Fibroblast of lung (primary cell): ENCODE results near the gene UTS2R. TPM values are rescaled to one million over a fixed set of nuclear protein-coding genes. Genes with fewer than 3 reads are reported as not detected.

Experiments used
- DNase-seq, 2 donors: peaks; one replicate each; pipeline versions ENCODE4 v3.0.0 to v3.0.0-alpha.2; 2010; ENCODE audit warnings: low read depth in 2 of 2
- H2AFZ ChIP-seq: 2 replicates; pipeline ENCODE4 v1.5.1; 2012; ENCODE audit warnings: low read length, control low read depth, inconsistent platforms
- H3K27ac ChIP-seq: 2 replicates; pipeline ENCODE4 v1.5.1; 2011; ENCODE audit warnings: low read length, control low read depth; ENCODE audit not compliant: insufficient read depth
- H3K27me3 ChIP-seq: 2 replicates; pipeline ENCODE4 v1.5.1; 2011; ENCODE audit warnings: mild to moderate bottlenecking, low read length; ENCODE audit not compliant: control insufficient read depth, insufficient read depth
- H3K36me3 ChIP-seq: 2 replicates; pipeline ENCODE4 v1.5.1; 2011; ENCODE audit warnings: low read length; ENCODE audit not compliant: control insufficient read depth, insufficient read depth
- H3K4me1 ChIP-seq: 2 replicates; pipeline ENCODE4 v1.5.1; 2011; ENCODE audit warnings: low read length; ENCODE audit not compliant: control insufficient read depth, insufficient read depth; ENCODE audit errors: extremely low read depth
- H3K4me2 ChIP-seq: 2 replicates; pipeline ENCODE4 v1.5.1; 2011; ENCODE audit warnings: low read length, control low read depth; ENCODE audit not compliant: insufficient read depth; ENCODE audit errors: extremely low read depth
- H3K4me3 ChIP-seq, 4 experiments: fragments of 200-600 bp in 1 of 4; sonication (generic) in 1 of 4; replicated peaks in 1 of 4; 2 replicates each; pipeline ENCODE4 v1.5.1; 2011 to 2016; ENCODE audit warnings: low read length in 4 of 4, low read depth in 3 of 4, mild to moderate bottlenecking in 3 of 4, control low read depth in 2 of 4, inconsistent platforms in 1 of 4, mixed read lengths in 1 of 4; ENCODE audit not compliant: insufficient read depth in 1 of 4; ENCODE audit errors: control extremely low read depth in 1 of 4
- H3K79me2 ChIP-seq: 2 replicates; pipeline ENCODE4 v1.5.1; 2012; ENCODE audit warnings: mild to moderate bottlenecking, low read length, inconsistent platforms; ENCODE audit not compliant: control insufficient read depth, insufficient read depth
- H3K9ac ChIP-seq: 2 replicates; pipeline ENCODE4 v1.5.1; 2011; ENCODE audit warnings: mild to moderate bottlenecking, low read length, control low read depth; ENCODE audit not compliant: insufficient read depth
- H3K9me3 ChIP-seq: 2 replicates; pipeline ENCODE4 v1.5.1; 2012; ENCODE audit warnings: low read depth, low read length; ENCODE audit not compliant: control insufficient read depth, insufficient read depth
- H4K20me1 ChIP-seq: 2 replicates; pipeline ENCODE4 v1.5.1; 2011; ENCODE audit warnings: low read length; ENCODE audit not compliant: control insufficient read depth, insufficient read depth; ENCODE audit errors: extremely low read depth
- CTCF ChIP-seq, 2 donors: IDR thresholded peaks in 1 of 2; conservative IDR thresholded peaks in 1 of 2; 1 replicate in 1 of 2; 2 replicates in 1 of 2; pipeline ENCODE4 v1.5.1; 2011 to 2012; ENCODE audit warnings: low read length in 2 of 2, control low read depth in 1 of 2, inconsistent platforms in 1 of 2, low read depth in 1 of 2, mild to moderate bottlenecking in 1 of 2
- EZH2 ChIP-seq: IDR thresholded peaks from 2 replicates; pipeline ENCODE4 v1.5.1; 2012; ENCODE audit warnings: low read length, control low read depth, mild to moderate bottlenecking; ENCODE audit errors: missing control alignments
- polyA plus RNA-seq, 2 donors: library from polyadenylated mRNA; depleted of rRNA in 1 of 2; stranded (reverse) in 1 of 2; unstranded in 1 of 2; fragments of >200 nt; gene quantifications; 2 replicates each; pipeline ENCODE4 v1.2.1, GENCODE V29; 2011 to 2012; ENCODE audit warnings: missing spikeins in 1 of 2
- total RNA-seq: library from RNA; depleted of rRNA; stranded (reverse); fragments of >200 nt; gene quantifications from 2 replicates; pipeline ENCODE4 v1.2.1, GENCODE V29; 2014

Gene UTS2R
- total and polyA plus RNA-seq, 2 donors (not counting 1 experiment from before 2014, with no cell fraction given), result not detected

DNA sequence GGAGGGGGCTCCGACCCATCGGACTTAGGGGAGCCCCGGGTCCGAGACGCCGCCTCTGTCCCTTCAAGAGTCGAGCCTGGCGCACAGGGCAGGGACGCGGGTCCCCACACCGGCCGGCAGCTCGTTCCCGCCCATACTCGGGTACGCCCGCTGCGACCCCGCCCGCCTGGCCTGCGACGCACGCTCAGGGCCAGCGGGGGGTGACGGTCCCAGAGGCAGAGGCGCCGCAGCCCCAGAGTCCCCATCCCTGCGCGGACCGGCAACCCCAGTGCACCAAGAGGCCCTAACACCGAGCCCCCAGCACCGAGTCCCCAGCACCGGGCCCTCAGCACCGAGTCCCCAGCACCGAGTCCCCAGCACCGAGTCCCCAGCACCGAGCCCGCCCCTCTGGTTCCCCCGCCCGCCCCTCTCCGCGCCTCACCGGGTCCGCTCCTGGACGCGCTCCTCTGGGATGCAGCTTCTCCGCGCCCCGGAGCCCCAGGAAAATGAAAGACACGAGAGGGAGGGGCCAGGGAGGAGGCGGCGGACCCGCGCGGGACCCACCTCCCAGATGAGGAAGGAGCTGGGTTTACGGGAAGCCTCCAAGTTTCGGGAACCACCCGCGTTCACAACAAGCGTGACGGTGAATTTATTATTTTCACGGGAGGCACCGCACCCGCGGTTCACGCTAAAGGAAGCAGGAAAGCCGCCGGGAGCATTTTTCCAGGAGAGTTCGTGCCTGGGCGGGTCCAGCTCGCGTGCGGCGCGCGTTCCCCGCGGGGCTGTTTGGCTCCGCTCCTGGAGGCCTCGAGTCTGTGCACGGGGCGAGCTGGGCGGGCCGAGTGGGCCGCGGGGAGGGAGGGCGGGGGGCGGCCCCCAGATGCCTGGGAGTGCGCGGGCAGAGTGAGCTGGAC lies 38.0 kb upstream of the UTS2R start, which contains the start of gene SECTM1:
TSS of gene SECTM1 (minus strand) at position 488 of the 893 bp plus-strand sequence. CDS start 6,526 bp downstream, outside the sequence.
- Histone ChIP-seq H3K4me2 (peak within 1 kb of the TSS; percentile 98), H3K27me3 (no peaks in the 10 kb centered on the region), H3K9ac (peak within 1 kb of the TSS; percentile 59), H3K79me2 (no peaks in the 10 kb centered on the region), H3K9me3 (no peaks in the 10 kb centered on the region), H4K20me1 (no peaks in the 10 kb centered on the region), H3K36me3 (no peaks in the 10 kb centered on the region), H3K27ac (peak within 1 kb of the TSS; percentile 39), H2AFZ (peak within 1 kb of the TSS; percentile 61), H3K4me3 (peak within 1 kb of the TSS; percentile 49 to 67 (median 58)), H3K4me1 (peaks cover 22% of the 10 kb centered on the region)
- DNase-seq, result peak in 1 of 2 donors; percentile 21
- TF ChIP-seq CTCF (conservative IDR thresholded peaks at IDR 0.05 in 1 of 2, IDR thresholded peaks at IDR 0.05 in 1 of 2; ENCODE audit: low read depth in 1 of 2, low read length in 2 of 2), result no peak
- TF ChIP-seq EZH2, result no peak

GRCh38 chr17:82334204-82334621 lies 37.4 kb upstream of the UTS2R start:
- Histone ChIP-seq H2AFZ (no peak overlapping the region), H3K4me3 (peak overlapping the region in 1 of 4 experiments; percentile 67), H3K27ac (peak overlapping the region; percentile 32), H3K9ac (peak overlapping the region; percentile 23), H3K79me2 (no peaks in the 10 kb centered on the region), H3K4me2 (peak overlapping the region; percentile 98), H3K36me3 (no peaks in the 10 kb centered on the region), H3K27me3 (no peaks in the 10 kb centered on the region), H3K4me1 (peaks cover 26% of the 10 kb centered on the region), H3K9me3 (no peaks in the 10 kb centered on the region), H4K20me1 (no peaks in the 10 kb centered on the region)
- no peak for DNase-seq
- TF ChIP-seq CTCF (conservative IDR thresholded peaks at IDR 0.05 in 1 of 2, IDR thresholded peaks at IDR 0.05 in 1 of 2; ENCODE audit: low read depth in 1 of 2, low read length in 2 of 2) (no peak), EZH2 (no peak)

- H3K4me1 ChIP-seq, result peaks cover 29% of the 10 kb centered on the region
- H3K27ac ChIP-seq, result no peak overlapping the region
- no peaks in the 10 kb centered on the region for H4K20me1 ChIP-seq
- no peaks in the 10 kb centered on the region for H3K79me2 ChIP-seq
- no peaks in the 10 kb centered on the region for H3K9me3 ChIP-seq
- H2AFZ ChIP-seq, result peak overlapping the region; percentile 30
- no peaks in the 10 kb centered on the region for H3K36me3 ChIP-seq
- TF ChIP-seq EZH2, result no peak
- no peak for TF ChIP-seq CTCF (conservative IDR thresholded peaks at IDR 0.05 in 1 of 2, IDR thresholded peaks at IDR 0.05 in 1 of 2; ENCODE audit: low read depth in 1 of 2, low read length in 2 of 2)
- H3K4me2 ChIP-seq, result peak overlapping the region; percentile 98
- peak overlapping the region; percentile 29 to 67 (median 38) for H3K4me3 ChIP-seq
- DNase-seq, result peak in 1 of 2 donors; percentile 46
- H3K9ac ChIP-seq, result peak overlapping the region; percentile 27
- H3K27me3 ChIP-seq, result no peaks in the 10 kb centered on the region
Measured at GRCh38 chr17:82334622-82335394, 36.8 kb upstream of the UTS2R start.
